Measurements from ENCODE around the gene GGN.

- TF ChIP-seq POLR2A (IDR thresholded peaks at IDR 0.05), result no peak
- TF ChIP-seq, protein P1, sequence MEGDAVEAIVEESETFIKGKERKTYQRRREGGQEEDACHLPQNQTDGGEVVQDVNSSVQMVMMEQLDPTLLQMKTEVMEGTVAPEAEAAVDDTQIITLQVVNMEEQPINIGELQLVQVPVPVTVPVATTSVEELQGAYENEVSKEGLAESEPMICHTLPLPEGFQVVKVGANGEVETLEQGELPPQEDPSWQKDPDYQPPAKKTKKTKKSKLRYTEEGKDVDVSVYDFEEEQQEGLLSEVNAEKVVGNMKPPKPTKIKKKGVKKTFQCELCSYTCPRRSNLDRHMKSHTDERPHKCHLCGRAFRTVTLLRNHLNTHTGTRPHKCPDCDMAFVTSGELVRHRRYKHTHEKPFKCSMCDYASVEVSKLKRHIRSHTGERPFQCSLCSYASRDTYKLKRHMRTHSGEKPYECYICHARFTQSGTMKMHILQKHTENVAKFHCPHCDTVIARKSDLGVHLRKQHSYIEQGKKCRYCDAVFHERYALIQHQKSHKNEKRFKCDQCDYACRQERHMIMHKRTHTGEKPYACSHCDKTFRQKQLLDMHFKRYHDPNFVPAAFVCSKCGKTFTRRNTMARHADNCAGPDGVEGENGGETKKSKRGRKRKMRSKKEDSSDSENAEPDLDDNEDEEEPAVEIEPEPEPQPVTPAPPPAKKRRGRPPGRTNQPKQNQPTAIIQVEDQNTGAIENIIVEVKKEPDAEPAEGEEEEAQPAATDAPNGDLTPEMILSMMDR (IDR thresholded peaks at IDR 0.05), result no peak
Measured at GRCh38 chr19:38401148-38401547, 13.3 kb upstream of the GGN start.

Data from Peyer's patch (tissue), 4 donors.